GM12891 (cell line): ENCODE data around the gene ZFYVE19.

Source experiments
- POLR2A ChIP-seq: IDR thresholded peaks from 2 replicates; pipeline ENCODE4 v1.6.1; 2011; ENCODE audit warnings: low read depth, low read length, control low read depth
- POLR2AphosphoS5 ChIP-seq: IDR thresholded peaks from 2 replicates; pipeline ENCODE4 v1.6.1; 2011; ENCODE audit warnings: low read depth, low read length, control low read depth

DNA sequence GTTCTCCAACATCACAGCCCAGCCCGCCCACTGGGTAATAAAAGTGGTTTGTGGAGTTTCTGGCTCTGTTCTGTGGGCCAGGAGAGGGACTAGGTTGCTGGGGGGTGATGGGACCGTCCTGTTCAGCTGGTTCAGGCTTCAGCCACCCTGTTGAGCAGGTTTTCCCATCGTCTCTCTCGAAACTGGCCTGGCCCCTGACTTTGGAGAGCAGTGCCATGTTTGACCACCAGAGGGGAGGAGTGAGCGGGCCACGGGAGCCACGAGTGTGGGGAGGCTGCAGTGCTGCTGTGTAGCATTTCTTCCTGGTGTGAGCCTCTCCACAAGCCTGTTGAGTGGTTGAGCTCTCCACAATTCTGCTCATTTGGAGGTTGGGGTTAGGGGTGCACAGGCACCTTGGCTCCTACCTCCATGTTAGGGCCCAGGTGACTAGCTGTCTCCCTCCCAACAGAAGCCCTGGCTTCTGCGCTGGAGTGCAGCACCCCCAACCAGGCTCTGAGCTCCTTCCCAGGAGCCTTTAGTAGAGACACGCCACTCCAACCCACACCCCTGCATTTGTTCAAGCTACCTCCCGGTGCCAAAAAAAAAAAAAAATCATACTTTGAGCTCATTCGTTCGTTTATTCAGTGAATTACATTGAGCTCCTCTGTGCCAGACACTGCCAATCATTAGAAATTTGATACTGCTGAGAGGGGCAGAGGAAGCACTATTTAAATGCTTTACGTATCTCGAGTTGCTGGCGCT lies 50.9 kb downstream of the ZFYVE19 start:
- no peak for TF ChIP-seq POLR2A
- no peak for TF ChIP-seq POLR2AphosphoS5
